Fibroblast of villous mesenchyme (primary cell): ENCODE measurements around the gene P3H2. TPM values are rescaled to one million over a fixed set of nuclear protein-coding genes. Genes with fewer than 3 reads are reported as not detected.

Experiments used
- DNase-seq: peaks from one replicate; pipeline ENCODE4 v3.0.0-alpha.2; 2010; ENCODE audit warnings: low read depth
- H3K4me3 ChIP-seq: 2 replicates; pipeline ENCODE4 v1.5.1; 2011; ENCODE audit warnings: low read depth, mild to moderate bottlenecking, low read length
- total RNA-seq: library from RNA; depleted of rRNA; stranded (reverse); fragments of >200 nt; gene quantifications from 2 replicates; pipeline ENCODE4 v1.2.3, GENCODE V29; 2012
- TF ChIP-seq, protein P1 (sequence below): IDR thresholded peaks from 2 replicates; pipeline ENCODE4 v1.5.1; 2012; ENCODE audit warnings: low read depth, mild to moderate bottlenecking, low read length; ENCODE audit not compliant: insufficient read depth

The P3H2 gene
- total RNA-seq, 1 donor: 51.8 TPM

DNA sequence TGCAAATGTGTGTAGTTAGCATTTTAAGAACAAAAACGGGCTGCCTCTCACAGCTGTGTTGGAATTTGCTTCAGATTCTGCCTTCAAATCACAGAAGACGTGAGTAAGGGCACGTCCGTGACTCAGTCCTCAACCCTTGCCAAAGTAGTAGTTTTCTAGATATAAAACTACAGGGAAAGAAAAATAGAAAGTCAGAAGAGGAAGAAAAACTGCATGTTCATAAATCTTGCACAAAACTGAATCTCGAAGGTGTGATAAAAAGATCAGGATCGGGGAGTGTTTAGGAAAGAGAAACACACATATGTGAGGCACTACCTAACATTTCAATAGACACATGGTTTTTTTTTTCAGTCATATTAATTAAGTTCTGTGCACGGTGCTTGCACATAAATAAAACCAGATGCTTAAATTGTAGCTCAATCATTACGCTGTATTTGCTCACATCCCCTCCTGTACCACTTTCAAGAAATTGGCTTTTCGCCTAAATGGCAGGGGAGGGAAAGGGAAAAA is 71.7 kb downstream of the P3H2 start:
- H3K4me3 ChIP-seq: peak overlapping the region; percentile 12
- TF ChIP-seq, protein P1, sequence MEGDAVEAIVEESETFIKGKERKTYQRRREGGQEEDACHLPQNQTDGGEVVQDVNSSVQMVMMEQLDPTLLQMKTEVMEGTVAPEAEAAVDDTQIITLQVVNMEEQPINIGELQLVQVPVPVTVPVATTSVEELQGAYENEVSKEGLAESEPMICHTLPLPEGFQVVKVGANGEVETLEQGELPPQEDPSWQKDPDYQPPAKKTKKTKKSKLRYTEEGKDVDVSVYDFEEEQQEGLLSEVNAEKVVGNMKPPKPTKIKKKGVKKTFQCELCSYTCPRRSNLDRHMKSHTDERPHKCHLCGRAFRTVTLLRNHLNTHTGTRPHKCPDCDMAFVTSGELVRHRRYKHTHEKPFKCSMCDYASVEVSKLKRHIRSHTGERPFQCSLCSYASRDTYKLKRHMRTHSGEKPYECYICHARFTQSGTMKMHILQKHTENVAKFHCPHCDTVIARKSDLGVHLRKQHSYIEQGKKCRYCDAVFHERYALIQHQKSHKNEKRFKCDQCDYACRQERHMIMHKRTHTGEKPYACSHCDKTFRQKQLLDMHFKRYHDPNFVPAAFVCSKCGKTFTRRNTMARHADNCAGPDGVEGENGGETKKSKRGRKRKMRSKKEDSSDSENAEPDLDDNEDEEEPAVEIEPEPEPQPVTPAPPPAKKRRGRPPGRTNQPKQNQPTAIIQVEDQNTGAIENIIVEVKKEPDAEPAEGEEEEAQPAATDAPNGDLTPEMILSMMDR: no peak
- no peak for DNase-seq

DNA sequence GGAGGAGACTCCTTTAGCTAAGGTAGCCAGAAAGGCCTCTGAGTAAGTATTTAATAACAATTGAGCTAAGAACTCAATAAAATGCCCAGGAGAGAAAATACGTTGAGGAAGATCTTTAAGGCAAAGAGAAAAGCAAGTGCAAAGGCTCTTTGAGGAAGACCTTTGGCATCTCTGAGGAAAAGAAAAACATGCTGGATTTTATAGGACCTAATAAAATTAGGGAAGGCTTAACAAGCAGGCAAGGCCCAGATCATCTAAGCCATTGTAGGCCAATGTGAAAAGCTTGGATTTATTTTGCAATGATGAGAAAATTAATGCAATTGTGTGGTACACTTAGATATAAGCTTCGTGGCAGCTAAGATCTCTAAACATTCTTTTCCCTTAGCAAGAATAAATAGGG is 75.7 kb downstream of the P3H2 start:
- no peak for DNase-seq
- TF ChIP-seq, protein P1: no peak
- H3K4me3 ChIP-seq: no peak overlapping the region

DNA sequence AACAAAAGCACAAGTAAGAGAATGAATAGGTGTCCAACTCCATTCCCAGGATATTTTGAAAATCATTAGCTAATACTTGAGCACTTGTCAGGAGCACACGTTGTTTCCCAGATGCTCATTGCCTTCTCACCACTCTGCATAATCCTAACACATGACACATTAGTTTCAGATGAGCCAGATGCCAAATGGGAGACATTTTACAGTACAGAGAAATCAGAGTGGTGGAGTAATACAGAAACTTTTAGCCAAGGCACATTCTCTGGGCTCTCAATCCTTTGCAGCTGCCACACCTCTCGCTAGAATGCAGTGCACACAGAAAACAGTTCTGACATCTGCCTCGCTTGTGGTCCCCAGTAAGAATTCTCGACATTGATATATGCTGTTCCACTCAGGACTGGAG is 76.6 kb downstream of the P3H2 start:
- TF ChIP-seq, protein P1: no peak
- DNase-seq: peak; percentile 76
- no peak overlapping the region for H3K4me3 ChIP-seq

DNA sequence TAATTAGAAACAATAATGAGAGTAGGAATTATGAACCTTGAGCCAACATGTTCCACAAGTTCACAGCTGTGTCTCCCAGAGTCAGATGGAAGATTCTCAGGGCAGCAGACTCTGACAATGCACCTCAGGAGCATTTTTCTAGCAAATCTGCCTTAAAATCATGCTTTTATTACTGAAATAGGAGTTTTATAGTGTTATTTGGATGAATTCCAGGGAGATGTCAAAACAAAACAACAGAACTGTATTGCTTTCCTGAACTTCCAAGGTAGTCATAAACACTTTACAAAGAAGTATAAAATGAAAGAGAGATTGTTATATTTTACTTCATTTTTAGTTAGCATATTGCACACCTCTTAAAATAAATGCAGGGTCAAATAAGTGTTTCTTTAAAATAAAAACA is 77.0 kb downstream of the P3H2 start:
- no peak for DNase-seq
- no peak overlapping the region for H3K4me3 ChIP-seq
- TF ChIP-seq, protein P1: no peak

DNA sequence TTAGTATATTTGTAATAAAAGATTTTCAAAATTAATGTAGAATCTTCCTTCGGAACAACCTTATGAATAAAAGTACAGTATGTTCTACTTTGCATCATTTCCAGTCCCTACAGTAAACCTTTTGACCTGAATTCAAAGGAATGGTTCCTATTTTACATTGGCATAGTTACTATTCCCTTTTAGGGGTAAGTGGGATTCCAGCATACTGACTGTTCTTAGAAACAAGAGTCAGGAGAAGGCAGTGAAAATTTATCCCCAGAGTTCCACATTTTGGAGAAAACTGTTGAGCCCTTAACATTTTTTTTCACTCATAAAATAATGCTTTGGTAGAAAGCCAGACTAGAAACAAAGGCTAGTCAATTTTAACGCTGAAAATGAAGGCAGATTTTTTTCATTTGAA is 78.1 kb downstream of the P3H2 start:
- no peak for DNase-seq
- TF ChIP-seq, protein P1: no peak
- H3K4me3 ChIP-seq: no peak overlapping the region

DNA sequence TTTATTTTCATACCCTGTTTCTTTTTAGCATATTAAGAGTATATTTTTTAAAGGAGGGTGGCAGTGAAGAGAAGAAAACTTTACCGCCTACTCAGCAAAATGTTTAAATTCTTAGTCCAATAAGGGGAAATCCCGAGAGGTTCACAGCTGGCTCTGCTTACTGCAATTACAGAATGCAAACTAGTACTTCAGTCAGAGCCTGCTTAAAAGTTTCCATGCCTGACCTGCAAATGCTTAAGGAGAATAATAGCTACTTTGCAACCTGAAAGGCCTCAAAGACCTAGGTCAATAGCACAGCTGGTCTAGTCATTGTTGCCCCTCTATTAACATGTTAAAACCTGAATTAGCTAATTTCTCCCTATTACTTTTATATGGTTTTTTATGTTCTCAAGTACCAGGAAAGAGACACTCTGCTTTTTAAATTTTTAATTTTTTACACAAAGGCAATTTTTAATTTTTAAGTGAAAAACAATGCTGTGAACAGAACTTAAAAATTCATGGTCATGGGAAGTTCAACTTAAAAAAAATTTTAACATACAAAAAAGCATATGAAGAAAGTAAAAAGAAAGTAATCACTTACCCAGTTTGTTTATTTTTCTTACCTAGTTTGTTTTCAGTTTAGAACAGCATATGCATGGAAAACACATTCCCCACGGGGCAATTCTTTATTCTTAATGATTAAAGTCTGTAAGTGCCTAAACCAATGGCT is 79.2 kb downstream of the P3H2 start:
- DNase-seq: no peak
- no peak overlapping the region for H3K4me3 ChIP-seq
- TF ChIP-seq, protein P1: no peak

DNA sequence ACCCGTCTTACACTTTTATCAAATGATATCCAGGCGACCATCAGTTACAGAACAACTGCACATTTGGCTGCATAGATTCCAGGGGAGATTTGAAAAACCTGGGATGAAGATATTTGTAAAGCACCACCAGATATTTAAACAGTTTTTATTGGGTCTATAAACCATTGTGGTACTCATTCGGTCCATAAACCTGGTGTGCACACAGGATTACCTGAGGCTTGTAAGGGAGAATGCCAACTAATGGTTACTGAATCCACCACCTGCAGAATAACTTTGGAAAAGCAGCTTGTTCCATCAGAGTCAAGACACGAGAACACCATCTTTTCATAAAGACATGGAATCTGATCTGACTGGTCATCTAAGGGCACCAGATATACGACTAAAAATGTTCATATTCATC is 80.6 kb downstream of the P3H2 start:
- no peak overlapping the region for H3K4me3 ChIP-seq
- TF ChIP-seq, protein P1: no peak
- no peak for DNase-seq
